Measurements from ENCODE around the gene SMAP1.

DNA sequence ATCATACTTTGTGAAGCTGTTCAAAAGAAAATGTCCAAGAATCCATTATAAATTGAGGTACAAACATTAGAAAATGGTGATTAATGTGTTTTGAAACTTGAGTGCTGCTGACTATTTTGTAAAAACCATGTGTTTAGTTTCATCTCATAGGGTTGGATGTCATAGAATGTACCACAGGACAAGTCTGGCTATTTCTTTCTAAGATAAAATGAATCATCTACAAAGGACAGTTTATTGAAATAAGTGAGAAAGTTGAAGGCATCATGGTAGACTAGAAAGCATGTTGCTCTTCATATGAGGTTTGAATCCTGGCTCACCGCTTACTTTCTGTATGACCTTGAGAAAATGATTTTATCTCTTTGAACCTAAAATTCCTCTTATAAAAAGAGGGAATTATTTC is 29.2 kb upstream of the SMAP1 start:
- TF ChIP-seq, protein P1, sequence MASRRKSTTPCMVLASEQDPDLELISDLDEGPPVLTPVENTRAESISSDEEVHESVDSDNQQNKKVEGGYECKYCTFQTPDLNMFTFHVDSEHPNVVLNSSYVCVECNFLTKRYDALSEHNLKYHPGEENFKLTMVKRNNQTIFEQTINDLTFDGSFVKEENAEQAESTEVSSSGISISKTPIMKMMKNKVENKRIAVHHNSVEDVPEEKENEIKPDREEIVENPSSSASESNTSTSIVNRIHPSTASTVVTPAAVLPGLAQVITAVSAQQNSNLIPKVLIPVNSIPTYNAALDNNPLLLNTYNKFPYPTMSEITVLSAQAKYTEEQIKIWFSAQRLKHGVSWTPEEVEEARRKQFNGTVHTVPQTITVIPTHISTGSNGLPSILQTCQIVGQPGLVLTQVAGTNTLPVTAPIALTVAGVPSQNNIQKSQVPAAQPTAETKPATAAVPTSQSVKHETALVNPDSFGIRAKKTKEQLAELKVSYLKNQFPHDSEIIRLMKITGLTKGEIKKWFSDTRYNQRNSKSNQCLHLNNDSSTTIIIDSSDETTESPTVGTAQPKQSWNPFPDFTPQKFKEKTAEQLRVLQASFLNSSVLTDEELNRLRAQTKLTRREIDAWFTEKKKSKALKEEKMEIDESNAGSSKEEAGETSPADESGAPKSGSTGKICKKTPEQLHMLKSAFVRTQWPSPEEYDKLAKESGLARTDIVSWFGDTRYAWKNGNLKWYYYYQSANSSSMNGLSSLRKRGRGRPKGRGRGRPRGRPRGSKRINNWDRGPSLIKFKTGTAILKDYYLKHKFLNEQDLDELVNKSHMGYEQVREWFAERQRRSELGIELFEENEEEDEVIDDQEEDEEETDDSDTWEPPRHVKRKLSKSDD (conservative IDR thresholded peaks at IDR 0.05; ENCODE audit: low read length) = no peak
- no peak for TF ChIP-seq BDP1 (IDR thresholded peaks at IDR 0.05; ENCODE audit: insufficient read depth, insufficient read length)
- TF ChIP-seq ZNF124 (CRISPR knock-in tag; IDR thresholded peaks at IDR 0.05) = no peak
- TF ChIP-seq MYNN (IDR thresholded peaks at IDR 0.05) = no peak
- TF ChIP-seq MYNN (CRISPR knock-in tag; IDR thresholded peaks at IDR 0.05) = no peak
- TF ChIP-seq ZC3H11A (IDR thresholded peaks at IDR 0.05; ENCODE audit: low read depth, low read length) = no peak
- TF ChIP-seq RHOXF2B (CRISPR knock-in tag; conservative IDR thresholded peaks at IDR 0.05) = no peak
- TF ChIP-seq RNF2 (IDR thresholded peaks at IDR 0.05) = no peak
- no peak for TF ChIP-seq NFYB (IDR thresholded peaks at IDR 0.05; ENCODE audit: extremely low read depth, insufficient read length)
- TF ChIP-seq NFE2L1 (tag; IDR thresholded peaks at IDR 0.05; ENCODE audit: borderline replicate concordance, low read depth) = no peak

Measured in K562 (cell line).